HepG2 (cell line): Measurements from ENCODE around the gene FBXW8. TPM values are rescaled to one million over a fixed set of nuclear protein-coding genes. Genes with fewer than 3 reads are reported as not detected.

Experiments used
- ATAC-seq: fragments of 200-7000 bp; cut with Tn5 transposase; 3 replicates; pipeline ENCODE4 v1.9.1; 2020; ENCODE audit warnings: mild to moderate bottlenecking, moderate library complexity
- BruUV-seq: library from RNA; stranded (reverse); fragments of 400-500 nt; replicated peaks from 2 replicates; lab custom pipeline; 2021; lab: Mats Ljungman, UMichigan
- CTCF ChIA-PET: fragments of 300-600 bp; formaldehyde crosslinking; extraction: SDS; loops from one replicate; lab custom pipeline; 2021; ENCODE audit warnings: low total read pairs, inconsistent platforms, low intra/inter-chr PET ratio; lab: Yijun Ruan, JAX
- POLR2A ChIA-PET: fragments of 350-600 bp; sonication (Branson Sonifier 250); formaldehyde crosslinking; loops from one replicate; lab custom pipeline; 2020; ENCODE audit warnings: antibody characterized with exemption, inconsistent platforms; lab: Yijun Ruan, JAX
- DNase-seq: peaks from one replicate; pipeline ENCODE4 v3.0.0-alpha.2; 2015; ENCODE audit warnings: low spot score
- FAIRE-seq: peaks from 3 replicates; lab custom pipeline; 2011; peaks lifted over from hg19 to GRCh38; lab: Jason Lieb, UNC
- H2AFZ ChIP-seq: one replicate; pipeline ENCODE4 v1.6.1; 2011; ENCODE audit warnings: low read length, inconsistent platforms
- H3K27ac ChIP-seq: fragments of 300-600 bp; 3 replicates; pipeline ENCODE4 v1.8.0; 2011; ENCODE audit warnings: mixed run types, mild to moderate bottlenecking, mixed read lengths, low read length, inconsistent platforms; ENCODE audit not compliant: insufficient read depth; ENCODE audit errors: extremely low read length
- H3K27me3 ChIP-seq, 2 experiments: fragments of 200-600 bp in 1 of 2; 2 replicates in 1 of 2; 3 replicates in 1 of 2; pipeline versions ENCODE4 v1.6.0 to v1.8.0; 2011; ENCODE audit warnings: low read length in 2 of 2, mild to moderate bottlenecking in 2 of 2, moderate library complexity in 2 of 2, inconsistent platforms in 1 of 2; ENCODE audit not compliant: insufficient read depth in 2 of 2, control insufficient read depth in 1 of 2
- H3K36me3 ChIP-seq, 2 experiments: fragments of 200-600 bp in 1 of 2; replicated peaks in 1 of 2; 2 replicates in 1 of 2; 3 replicates in 1 of 2; pipeline versions ENCODE4 v1.5.1 to v1.8.0; 2011; ENCODE audit warnings: low read length in 2 of 2, inconsistent platforms in 1 of 2; ENCODE audit not compliant: insufficient read depth in 2 of 2, control insufficient read depth in 1 of 2
- H3K4me1 ChIP-seq: 2 replicates; pipeline ENCODE4 v1.5.1; 2012; ENCODE audit warnings: low read length, inconsistent platforms; ENCODE audit not compliant: insufficient read depth
- H3K4me2 ChIP-seq: 2 replicates; pipeline ENCODE4 v1.6.0; 2011; ENCODE audit warnings: low read depth, low read length, inconsistent platforms
- H3K4me3 ChIP-seq, 3 experiments: fragments of 200-600 bp in 1 of 3; sonication (generic), shearing (Covaris generic) in 1 of 3; replicated peaks in 1 of 3; 2 replicates each; pipeline ENCODE4 v1.5.1; 2011 to 2016; ENCODE audit warnings: low read length in 3 of 3, inconsistent platforms in 2 of 3, low read depth in 2 of 3, mild to moderate bottlenecking in 2 of 3, control low read depth in 1 of 3, mixed read lengths in 1 of 3; ENCODE audit not compliant: insufficient read depth in 1 of 3
- H3K79me2 ChIP-seq: one replicate; pipeline ENCODE4 v1.6.1; 2011; ENCODE audit warnings: low read length, inconsistent platforms; ENCODE audit not compliant: insufficient read depth
- H3K9ac ChIP-seq: 2 replicates; pipeline ENCODE4 v1.6.0; 2011; ENCODE audit warnings: mild to moderate bottlenecking, low read depth, low read length, inconsistent platforms; ENCODE audit not compliant: insufficient read depth
- H3K9me3 ChIP-seq: 2 replicates; pipeline ENCODE4 v1.5.1; 2012; ENCODE audit warnings: mild to moderate bottlenecking, low read length
- H4K20me1 ChIP-seq: 2 replicates; pipeline ENCODE4 v1.6.0; 2011; ENCODE audit warnings: inconsistent platforms, mild to moderate bottlenecking, low read length, moderate library complexity; ENCODE audit not compliant: insufficient read depth
- ARHGAP35 ChIP-seq: sonication (generic); formaldehyde crosslinking; IDR thresholded peaks from 2 replicates; pipeline ENCODE4 v1.9.0; 2022; ENCODE audit warnings: mild to moderate bottlenecking, inconsistent platforms, moderate library complexity, missing genetic modification reagents, borderline replicate concordance
- CEBPZ ChIP-seq: IDR thresholded peaks from 2 replicates; pipeline ENCODE4 v1.6.1; 2012; ENCODE audit warnings: low read length, improper control_type of control experiment
- FOXP1 ChIP-seq, 2 experiments: fragments of 450-650 bp in 1 of 2; IDR thresholded peaks; 2 replicates each; pipeline ENCODE4 v1.6.1; 2017 to 2018; ENCODE audit warnings: antibody characterized with exemption in 1 of 2
- GATAD1 ChIP-seq: IDR thresholded peaks from 2 replicates; pipeline ENCODE4 v1.6.1; 2016; ENCODE audit warnings: missing genetic modification reagents, missing compliant biosample characterization
- GZF1 ChIP-seq: sonication (generic); formaldehyde crosslinking; IDR thresholded peaks from 2 replicates; pipeline ENCODE4 v1.5.1; 2020; ENCODE audit warnings: mild to moderate bottlenecking, missing genetic modification reagents
- HDAC2 ChIP-seq: sonication (generic); formaldehyde crosslinking; IDR thresholded peaks from 2 replicates; pipeline ENCODE4 v1.4.0; 2020; ENCODE audit warnings: missing genetic modification reagents
- MBD4 ChIP-seq: IDR thresholded peaks from 2 replicates; pipeline ENCODE4 v1.6.1; 2012; ENCODE audit warnings: low read length, inconsistent platforms, borderline replicate concordance
- MBNL3 ChIP-seq: fragments of 250-450 bp; sonication (Bioruptor Pico); conservative IDR thresholded peaks from 2 replicates; pipeline ENCODE4 v1.8.0; 2022; ENCODE audit warnings: mild to moderate bottlenecking, inconsistent platforms
- MED1 ChIP-seq: sonication (generic); formaldehyde crosslinking; IDR thresholded peaks from 2 replicates; pipeline ENCODE4 v1.4.0; 2020; ENCODE audit warnings: missing genetic modification reagents
- MIER2 ChIP-seq: IDR thresholded peaks from 2 replicates; pipeline ENCODE4 v1.6.1; 2016; ENCODE audit warnings: missing biosample characterization, missing genetic modification reagents
- NR2F1 ChIP-seq, 2 experiments: fragments of 450-650 bp in 1 of 2; formaldehyde crosslinking in 1 of 2; IDR thresholded peaks; 2 replicates each; pipeline versions ENCODE4 v1.5.0 to v1.6.1; 2016 to 2020; ENCODE audit warnings: mild to moderate bottlenecking in 1 of 2, missing compliant biosample characterization in 1 of 2, missing genetic modification reagents in 1 of 2, moderate library complexity in 1 of 2
- PHF20 ChIP-seq: sonication (generic); formaldehyde crosslinking; IDR thresholded peaks from 2 replicates; pipeline ENCODE4 v1.5.0; 2020; ENCODE audit warnings: mild to moderate bottlenecking, missing genetic modification reagents
- SMC3 ChIP-seq: IDR thresholded peaks from 2 replicates; pipeline ENCODE4 v1.6.1; 2011; ENCODE audit warnings: low read length, improper control_type of control experiment
- SOX5 ChIP-seq: IDR thresholded peaks from 2 replicates; pipeline ENCODE4 v1.6.1; 2016; ENCODE audit warnings: borderline replicate concordance
- ZNF251 ChIP-seq: sonication (generic); formaldehyde crosslinking; IDR thresholded peaks from 2 replicates; pipeline ENCODE4 v1.9.0; 2021; ENCODE audit warnings: mild to moderate bottlenecking, missing genetic modification reagents
- ZNF274 ChIP-seq: sonication (generic); formaldehyde crosslinking; IDR thresholded peaks from 2 replicates; pipeline ENCODE4 v1.5.1; 2020; ENCODE audit warnings: mild to moderate bottlenecking, missing genetic modification reagents
- ZNF280B ChIP-seq: sonication (generic); formaldehyde crosslinking; IDR thresholded peaks from 2 replicates; pipeline ENCODE4 v1.5.0; 2020; ENCODE audit warnings: missing genetic modification reagents, mild to moderate bottlenecking, borderline replicate concordance
- ZNF510 ChIP-seq: sonication (generic); formaldehyde crosslinking; IDR thresholded peaks from 2 replicates; pipeline ENCODE4 v1.4.0; 2020; ENCODE audit warnings: low read depth, mild to moderate bottlenecking, missing genetic modification reagents
- ZNF616 ChIP-seq: sonication (generic); formaldehyde crosslinking; IDR thresholded peaks from 2 replicates; pipeline ENCODE4 v1.5.0; 2020; ENCODE audit warnings: low read depth, mild to moderate bottlenecking, missing genetic modification reagents
- ZNF891 ChIP-seq: sonication (generic); formaldehyde crosslinking; IDR thresholded peaks from 2 replicates; pipeline ENCODE4 v1.5.0; 2020; ENCODE audit warnings: mild to moderate bottlenecking, missing genetic modification reagents
- WGBS: methylation state at CpG from one replicate; pipeline ENCODE4 v1.1.6; 2017; ENCODE audit warnings: low lambda C conversion rate; 5-methylcytosine and 5-hydroxymethylcytosine counted together
- in situ Hi-C: cut with HindIII; loops from 2 replicates; pipeline ENCODE4 v1.10.0; 2017; ENCODE audit warnings: low pct_unique_long_range_greater_than_20kb; ENCODE audit not compliant: extremely low pct_ligation_motif_present
- intact Hi-C: fragments of 100-400 bp; cut with micrococcal nuclease; formaldehyde crosslinking; loops from one replicate; pipeline ENCODE4 v1.10.0; 2022; ENCODE audit not compliant: unreplicated experiment
- polyA plus RNA-seq, 8 experiments: library from polyadenylated mRNA; depleted of rRNA in 3 of 8; stranded (reverse) in 7 of 8; unstranded in 1 of 8; fragments of >200 nt; fragmentation: Illumina TruSeq in 4 of 8; extraction: Trizol in 4 of 8; gene quantifications; 2 replicates each; pipeline versions ENCODE4 v1.2.1 to v1.2.3, GENCODE V29; 2011 to 2016; ENCODE audit warnings: low read depth in 4 of 8, missing spikeins in 1 of 8, mixed read lengths in 1 of 8; ENCODE audit not compliant: insufficient read depth in 1 of 8
- total RNA-seq, 5 experiments: library from RNA; depleted of rRNA; stranded (reverse); fragments of >200 nt; fragmentation: Illumina TruSeq; extraction: Trizol; gene quantifications; 2 replicates each; pipeline ENCODE4 v1.2.3, GENCODE V29; 2016; ENCODE audit warnings: low read depth in 1 of 5
- TF ChIP-seq, protein P1 (sequence below): sonication (generic); formaldehyde crosslinking; IDR thresholded peaks from 2 replicates; pipeline ENCODE4 v1.4.0; 2020; ENCODE audit warnings: mild to moderate bottlenecking, missing genetic modification reagents
- TF ChIP-seq, protein P2 (sequence below): sonication (generic); formaldehyde crosslinking; IDR thresholded peaks from 2 replicates; pipeline ENCODE4 v1.5.0; 2020; ENCODE audit warnings: missing genetic modification reagents, mild to moderate bottlenecking, borderline replicate concordance

FBXW8 gene
- total and polyA plus RNA-seq, 2 of the 13 experiments (the other 11 are each of a cell fraction or from before 2014, with no cell fraction given): 5.1 to 5.9 TPM

DNA sequence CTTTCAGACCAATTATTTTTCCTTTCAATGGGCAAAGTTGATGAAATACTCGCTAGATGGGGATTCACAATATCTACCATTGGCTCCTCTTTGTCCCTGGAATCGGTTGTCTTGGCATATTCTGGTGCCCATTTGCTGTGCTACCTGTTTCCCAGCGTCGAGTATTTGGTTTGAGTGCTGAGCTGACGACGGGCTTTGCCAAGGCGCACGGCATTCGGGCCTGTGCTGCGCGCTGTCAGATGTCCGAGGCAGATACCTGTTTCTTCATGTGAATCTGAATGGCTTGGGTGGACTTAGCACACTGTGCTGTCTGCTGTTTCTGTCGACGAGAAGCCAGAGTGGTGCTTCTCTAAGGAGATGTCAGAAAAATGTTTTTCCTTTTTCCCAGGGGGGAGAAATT, 107.5 kb downstream of the FBXW8 start (continued):
- TF ChIP-seq, protein P1, sequence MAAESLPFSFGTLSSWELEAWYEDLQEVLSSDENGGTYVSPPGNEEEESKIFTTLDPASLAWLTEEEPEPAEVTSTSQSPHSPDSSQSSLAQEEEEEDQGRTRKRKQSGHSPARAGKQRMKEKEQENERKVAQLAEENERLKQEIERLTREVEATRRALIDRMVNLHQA (CRISPR knock-in tag): no peak
- TF ChIP-seq SOX5 (CRISPR knock-in tag) (no peak), SMC3 (no peak), ZNF616 (CRISPR knock-in tag) (no peak), ZNF274 (CRISPR knock-in tag) (no peak), MIER2 (no peak), NR2F1 (CRISPR knock-in tag; IDR thresholded peaks at IDR 0.05) (no peak)
- TF ChIP-seq, protein P2, sequence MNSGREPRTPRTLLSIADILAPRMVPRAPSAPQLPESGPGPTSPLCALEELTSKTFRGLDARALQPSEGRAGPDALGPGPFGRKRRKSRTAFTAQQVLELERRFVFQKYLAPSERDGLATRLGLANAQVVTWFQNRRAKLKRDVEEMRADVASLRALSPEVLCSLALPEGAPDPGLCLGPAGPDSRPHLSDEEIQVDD: no peak

GRCh38 chr12:117018685-117019084, 107.9 kb downstream of the FBXW8 start:
- POLR2A ChIA-PET: no interaction called here
- Histone ChIP-seq H3K36me3 (peaks cover 6 to 50% of the 10 kb centered on the region in 2 experiments; a peak in 4 of 5 replicates), H3K27ac (no peak overlapping the region), H3K27me3 (no peaks in the 10 kb centered on the region), H3K4me2 (no peak overlapping the region), H2AFZ (no peak overlapping the region), H3K9me3 (no peaks in the 10 kb centered on the region), H3K4me1 (no peaks in the 10 kb centered on the region), H3K9ac (no peak overlapping the region), H3K4me3 (no peak overlapping the region), H3K79me2 (no peaks in the 10 kb centered on the region), H4K20me1 (no peaks in the 10 kb centered on the region)
- intact Hi-C loops (no loop called here), in situ Hi-C loops (no loop called here)
- CTCF ChIA-PET: no interaction called here
- FAIRE-seq (no peak), DNase-seq (no peak), ATAC-seq (no peak)
- no TSS peak for BruUV-seq
- 95% methylated on average over 3 of the region's 3 CpGs for WGBS
- no peak for TF ChIP-seq GZF1
- no peak for TF ChIP-seq GATAD1 (CRISPR knock-in tag)
- TF ChIP-seq ZNF891 (CRISPR knock-in tag): no peak
- no peak for TF ChIP-seq CEBPZ
- TF ChIP-seq ZNF510: no peak
- TF ChIP-seq PHF20 (CRISPR knock-in tag): no peak
- no peak for TF ChIP-seq MBNL3 (CRISPR knock-in tag)
- no peak for TF ChIP-seq MBD4
- TF ChIP-seq MED1: no peak
- no peak for TF ChIP-seq ZNF251 (CRISPR knock-in tag)
- no peak for TF ChIP-seq ARHGAP35
- no peak for TF ChIP-seq ZNF280B (CRISPR knock-in tag)
- TF ChIP-seq FOXP1 (IDR thresholded peaks at IDR 0.05): no peak
- no peak for TF ChIP-seq FOXP1 (CRISPR knock-in tag; IDR thresholded peaks at IDR 0.05)
- no peak for TF ChIP-seq HDAC2 (CRISPR knock-in tag)
